Upper lobe of left lung (tissue), 4 donors: Measurements from ENCODE around the gene SVBP.

Experiments used
- CTCF ChIP-seq, 6 experiments: fragments of 450-650 bp in 4 of 6; fragments of 200-600 bp in 2 of 6; sonication (generic) in 2 of 6; IDR thresholded peaks; one replicate each; pipeline ENCODE4 v1.5.1; 2016 to 2019; ENCODE audit warnings: antibody characterized with exemption in 6 of 6
- EP300 ChIP-seq, 4 donors: sonication (generic); formaldehyde crosslinking; IDR thresholded peaks; one replicate each; pipeline ENCODE4 v1.5.1; 2017; ENCODE audit warnings: antibody characterized with exemption in 4 of 4, control low read depth in 2 of 4
- POLR2A ChIP-seq, 4 donors: fragments of 450-650 bp; IDR thresholded peaks; one replicate each; pipeline ENCODE4 v1.5.1; 2016 to 2017; ENCODE audit warnings: antibody characterized with exemption in 4 of 4, mild to moderate bottlenecking in 2 of 4
- POLR2AphosphoS5 ChIP-seq, 2 donors: sonication (generic); formaldehyde crosslinking; IDR thresholded peaks; one replicate each; pipeline ENCODE4 v1.5.1; 2017; ENCODE audit warnings: antibody characterized with exemption in 2 of 2

- TF ChIP-seq CTCF (IDR thresholded peaks at IDR 0.05) (no peak), EP300 (IDR thresholded peaks at IDR 0.05) (no peak), POLR2A (IDR thresholded peaks at IDR 0.05) (no peak), POLR2AphosphoS5 (IDR thresholded peaks at IDR 0.05) (no peak)
Observed at GRCh38 chr1:42841440-42842147, 24.4 kb upstream of the SVBP start.
